RCC 7860 (cell line): ENCODE results near the gene TSHZ1.
A peak's percentile ranks its signal among the peaks of the same experiment; 100 is the strongest.

Experiments used
- DNase-seq: peaks from one replicate; pipeline ENCODE4 v3.0.0-alpha.2; 2015; ENCODE audit warnings: low spot score
- FAIRE-seq: peaks from 2 replicates; lab custom pipeline; 2012; peaks lifted over from hg19 to GRCh38; lab: Jason Lieb, UNC

TSHZ1 gene

GRCh38 chr18:75210274-75211001 is at the start of gene TSHZ1:
Gene TSHZ1 (plus strand): TSS chr18:75210797. CDS start chr18:75211877, 1,080 bp downstream.
- peak; percentile 59 for FAIRE-seq
- peak; percentile 66 for DNase-seq

DNA sequence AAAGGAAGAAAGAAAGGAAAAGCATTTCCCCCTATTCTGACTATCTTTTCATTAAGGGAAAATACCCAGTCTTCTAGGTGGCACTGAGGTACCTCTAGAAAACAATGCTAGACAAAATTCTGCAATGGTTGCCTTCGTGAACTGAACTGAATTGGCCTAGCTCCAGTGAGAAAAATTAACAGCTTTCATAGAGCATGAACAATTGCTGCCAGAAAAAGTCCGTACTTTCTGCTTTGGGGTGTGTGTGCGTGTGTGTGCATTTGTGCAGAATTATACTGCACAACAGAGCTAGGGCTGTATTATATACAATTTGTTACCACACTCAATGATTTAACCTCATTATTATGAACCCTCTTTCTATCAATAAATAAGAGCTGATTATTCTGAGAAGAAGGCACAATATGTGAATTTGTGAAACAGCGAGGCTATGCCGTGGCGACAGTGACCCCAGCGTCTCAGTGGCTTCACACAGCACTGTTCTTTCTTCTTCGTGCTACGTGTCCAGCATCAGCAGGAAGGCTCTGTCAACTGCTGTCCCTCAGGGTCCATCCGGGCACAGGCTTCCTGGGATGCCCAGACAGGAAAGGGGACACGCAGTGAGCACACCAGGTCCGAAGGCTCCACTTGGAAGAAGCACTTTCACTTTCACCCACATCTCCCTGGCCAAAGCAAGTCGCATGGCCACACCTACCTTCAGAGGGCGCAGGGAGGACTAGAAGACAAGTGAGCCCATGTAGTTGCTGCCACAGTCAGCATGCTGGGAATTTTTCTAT is 49.2 kb upstream of the TSHZ1 start:
- no peak for FAIRE-seq
- peak; percentile 42 for DNase-seq

GRCh38 chr18:75162467-75162866 is 48.1 kb upstream of the TSHZ1 start:
- no peak for FAIRE-seq
- DNase-seq, result peak; percentile 14

DNA sequence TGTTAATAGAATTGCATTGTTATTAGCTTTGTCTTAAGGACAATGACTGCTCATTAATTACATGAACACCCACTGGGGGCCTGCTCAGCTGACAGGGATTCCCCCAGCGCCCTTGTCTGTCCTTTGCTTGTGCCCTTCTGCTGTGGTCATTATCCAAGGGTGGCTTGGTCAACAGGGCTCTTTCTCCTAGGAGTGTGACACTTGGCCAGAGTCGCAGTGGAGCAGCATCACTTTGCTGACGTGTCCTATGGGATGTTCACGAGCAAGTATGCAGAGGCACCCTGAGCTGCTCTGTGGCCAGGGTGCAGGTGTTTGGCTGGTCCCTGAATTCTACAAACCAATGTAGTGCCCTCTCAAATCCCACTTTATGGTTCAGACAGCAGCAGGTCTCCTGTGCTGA is 47.6 kb upstream of the TSHZ1 start:
- no peak for FAIRE-seq

DNA sequence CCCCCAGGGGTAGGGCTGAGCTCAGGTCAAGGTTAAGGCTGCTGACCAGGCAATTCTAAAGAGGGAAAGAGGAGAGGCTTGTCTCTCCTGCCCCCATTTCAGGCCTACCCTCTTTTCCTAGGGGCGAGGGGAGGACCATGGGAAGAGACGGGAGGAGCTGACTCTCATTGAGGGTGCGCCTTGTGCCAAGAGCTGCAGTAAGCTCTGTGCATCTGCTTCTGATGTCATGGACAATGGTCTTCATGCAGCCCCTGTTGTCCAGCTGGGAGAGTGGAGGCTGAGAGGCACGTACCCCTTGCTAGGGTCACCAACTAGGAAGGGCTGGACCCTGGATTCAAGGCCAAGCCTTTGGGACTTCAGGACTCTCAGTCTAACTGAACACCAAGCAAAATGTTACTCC is 46.9 kb upstream of the TSHZ1 start:
- FAIRE-seq (no peak), DNase-seq (no peak)

More for the DNA sequence above, 47.6 kb upstream of the TSHZ1 start:
- no peak for DNase-seq

DNA sequence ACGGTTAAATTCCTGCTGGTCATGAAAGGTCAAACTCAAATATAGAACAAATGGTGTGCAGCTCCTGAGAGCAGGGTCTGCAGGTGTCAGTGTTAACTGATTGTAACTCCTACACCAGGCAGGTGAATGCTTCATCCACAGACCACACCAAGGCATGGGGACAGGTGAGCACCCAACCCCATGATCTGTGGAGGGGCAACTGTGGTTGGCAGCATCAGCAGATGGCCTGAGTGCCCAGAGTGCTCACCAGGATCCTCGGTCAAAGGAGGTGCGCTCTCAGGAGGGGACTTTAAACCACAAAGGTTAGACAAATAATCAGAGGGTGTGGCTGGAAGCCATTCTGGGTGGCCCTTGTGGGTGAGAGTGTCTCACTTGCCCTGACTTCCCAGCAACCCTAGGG is 46.1 kb upstream of the TSHZ1 start:
- FAIRE-seq, result no peak
- DNase-seq, result no peak

GRCh38 chr18:75165926-75166325 is 44.7 kb upstream of the TSHZ1 start:
- DNase-seq, result no peak
- no peak for FAIRE-seq

DNA sequence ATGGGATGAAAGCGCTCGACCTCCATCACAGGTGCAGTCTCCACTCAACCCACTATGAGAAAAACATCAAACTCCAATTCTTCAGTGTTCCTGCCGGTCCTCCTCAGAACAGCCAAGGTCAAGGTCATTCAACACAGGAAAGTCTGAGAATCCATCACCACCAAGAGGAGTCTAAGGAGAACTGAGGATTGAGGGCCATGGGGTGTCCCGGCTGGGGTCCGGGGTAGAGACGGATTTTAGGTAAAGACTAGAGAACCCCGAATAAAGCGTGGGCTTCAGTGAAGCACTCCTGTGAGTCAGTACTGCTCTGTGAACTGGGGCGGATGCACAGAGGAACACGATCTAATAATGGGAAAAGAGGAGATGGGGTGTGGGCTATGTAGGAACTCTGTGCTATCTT is 43.5 kb upstream of the TSHZ1 start:
- FAIRE-seq (no peak), DNase-seq (no peak)

DNA sequence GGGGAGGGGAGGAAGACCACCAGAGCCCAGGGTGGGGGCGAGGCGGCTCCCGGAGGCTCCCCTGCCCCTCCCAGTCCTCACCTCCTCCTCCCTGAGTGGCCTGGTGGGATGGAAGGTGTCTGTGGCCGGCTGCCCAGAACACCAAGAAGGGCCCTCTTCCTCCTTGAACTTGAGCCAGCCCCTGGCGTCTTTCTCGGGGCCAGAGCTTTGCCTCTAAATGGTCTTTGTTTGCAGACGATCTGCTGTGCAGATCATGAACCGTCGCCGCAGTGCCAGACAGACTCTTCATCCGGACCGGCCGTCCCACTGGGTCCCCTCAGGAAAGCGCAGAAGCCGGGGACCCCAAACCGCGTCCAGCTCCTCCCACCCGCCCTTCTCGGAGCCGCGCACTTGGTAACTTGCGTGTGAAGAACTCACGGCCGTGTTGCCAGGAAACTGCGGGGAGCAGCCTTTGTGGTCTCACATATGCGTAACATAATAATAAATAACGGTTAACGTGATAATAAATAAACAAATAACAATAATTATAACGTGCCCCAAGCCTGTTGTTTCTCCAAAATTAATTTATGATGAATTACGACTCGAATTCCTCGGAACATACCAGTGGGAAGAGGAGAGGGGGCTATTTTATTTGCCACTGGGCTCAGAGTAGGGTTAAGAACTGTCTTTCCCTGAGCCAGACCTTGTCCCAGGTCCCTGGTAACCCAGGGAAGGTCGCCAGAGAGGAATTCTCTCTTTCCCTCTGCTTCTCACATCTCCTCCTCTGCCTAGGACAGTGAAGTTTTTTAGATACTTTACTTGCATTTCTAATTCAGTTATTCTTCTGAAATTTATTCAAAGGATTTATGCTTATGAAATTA is 42.6 kb upstream of the TSHZ1 start:
- FAIRE-seq, result no peak

GRCh38 chr18:75168619-75169018 is 42.0 kb upstream of the TSHZ1 start:
- FAIRE-seq, result no peak
- DNase-seq, result no peak

More for the DNA sequence above, 42.6 kb upstream of the TSHZ1 start:
- no peak for DNase-seq

GRCh38 chr18:75169411-75169810 is 41.2 kb upstream of the TSHZ1 start:
- FAIRE-seq (no peak), DNase-seq (no peak)

- DNase-seq, result no peak
- FAIRE-seq, result no peak
Measured at GRCh38 chr18:75170022-75170789, 40.4 kb upstream of the TSHZ1 start.

GRCh38 chr18:75170916-75171315 is 39.7 kb upstream of the TSHZ1 start:
- FAIRE-seq, result no peak
- no peak for DNase-seq

- FAIRE-seq (no peak), DNase-seq (no peak)
Measured at GRCh38 chr18:75172299-75173124, 38.1 kb upstream of the TSHZ1 start.

GRCh38 chr18:75173125-75173432 is 37.5 kb upstream of the TSHZ1 start:
- DNase-seq (no peak), FAIRE-seq (no peak)

GRCh38 chr18:75173738-75174137 is 36.9 kb upstream of the TSHZ1 start:
- FAIRE-seq (no peak), DNase-seq (no peak)

DNA sequence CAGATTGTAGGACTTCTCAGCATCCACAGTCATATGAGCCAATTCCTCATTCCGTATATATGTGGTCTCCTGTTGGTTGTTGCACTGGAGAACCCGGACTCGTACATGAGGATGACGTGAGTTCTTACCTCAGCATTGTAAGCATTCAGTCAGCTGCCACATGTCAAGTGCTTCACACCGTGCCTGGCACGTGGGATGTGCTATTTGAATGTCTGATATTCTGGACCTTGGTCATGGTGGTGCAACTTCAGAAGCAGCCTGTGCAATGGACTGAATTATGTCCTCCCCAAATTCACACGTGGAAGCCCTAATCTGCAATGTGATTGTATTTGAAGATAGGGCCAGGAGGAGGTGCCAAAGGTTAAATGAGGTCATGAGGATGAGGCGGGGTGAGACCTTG is 33.7 kb upstream of the TSHZ1 start:
- DNase-seq (no peak), FAIRE-seq (no peak)

GRCh38 chr18:75178376-75178775 is 32.2 kb upstream of the TSHZ1 start:
- FAIRE-seq, result no peak
- DNase-seq, result no peak

GRCh38 chr18:75179819-75180600 is 30.6 kb upstream of the TSHZ1 start:
- no peak for DNase-seq
- no peak for FAIRE-seq
